ENCODE data around the gene UVRAG. TPM values are rescaled to one million over a fixed set of nuclear protein-coding genes. Genes with fewer than 3 reads are reported as not detected.

Gene UVRAG
- polyA plus RNA-seq, 1 experiment, result 8.2 TPM

- CTCF ChIA-PET, result interaction anchor here (0.6 kb wide), 1 partner anchor 60 kb away, joined by 3 read pairs; no protein-coding TSS in a partner anchor
- Histone ChIP-seq H3K4me3 (ENCODE audit: low read depth, low read length) (no peak overlapping the region), H3K36me3 (ENCODE audit: control insufficient read depth, insufficient read depth, low read length) (peaks cover 2% of the 10 kb centered on the region; the same call in 1 of the 2 replicates), H3K27me3 (ENCODE audit: control insufficient read depth, insufficient read depth, low read length) (no peaks in the 10 kb centered on the region)
- POLR2A ChIA-PET, result no interaction called here
- TF ChIP-seq CTCF (IDR thresholded peaks at IDR 0.05; ENCODE audit: insufficient read depth, low read depth, low read length), result no peak
- DNase-seq (ENCODE audit: low read depth), result no peak
Observed at GRCh38 chr11:76115555-76115954, 300.5 kb downstream of the UVRAG start.

GRCh38 chr11:76119032-76119431 lies 304.0 kb downstream of the UVRAG start:
- POLR2A ChIA-PET, result no interaction called here

GRCh38 chr11:76119779-76120178 lies 304.8 kb downstream of the UVRAG start:
- POLR2A ChIA-PET, result no interaction called here
- no peak overlapping the region for H3K4me3 ChIP-seq (ENCODE audit: low read depth, low read length)
- no peak for TF ChIP-seq CTCF (IDR thresholded peaks at IDR 0.05; ENCODE audit: insufficient read depth, low read depth, low read length)
- H3K36me3 ChIP-seq (ENCODE audit: control insufficient read depth, insufficient read depth, low read length), result peaks cover 2% of the 10 kb centered on the region; the same call in 1 of the 2 replicates
- no peaks in the 10 kb centered on the region for H3K27me3 ChIP-seq (ENCODE audit: control insufficient read depth, insufficient read depth, low read length)
- CTCF ChIA-PET, result interaction anchor here (0.6 to 1.9 kb wide), 2 partner anchors 9 to 1281 kb away, joined by 3 to 5 read pairs; no protein-coding TSS in a partner anchor
- DNase-seq (ENCODE audit: low read depth), result no peak

More at GRCh38 chr11:76119032-76119431, 304.0 kb downstream of the UVRAG start:
- DNase-seq (ENCODE audit: low read depth), result no peak
- Histone ChIP-seq H3K27me3 (ENCODE audit: control insufficient read depth, insufficient read depth, low read length) (no peaks in the 10 kb centered on the region), H3K36me3 (ENCODE audit: control insufficient read depth, insufficient read depth, low read length) (peaks cover 2% of the 10 kb centered on the region; the same call in 1 of the 2 replicates), H3K4me3 (ENCODE audit: low read depth, low read length) (no peak overlapping the region)
- TF ChIP-seq CTCF (IDR thresholded peaks at IDR 0.05; ENCODE audit: insufficient read depth, low read depth, low read length), result no peak
- CTCF ChIA-PET, result interaction anchor here (0.6 to 1.9 kb wide), 3 partner anchors 9 to 1281 kb away, joined by 3 to 5 read pairs (median 3); no protein-coding TSS in a partner anchor

- CTCF ChIA-PET, result interaction anchor here (1.9 kb wide), 1 partner anchor 8 kb away, joined by 5 read pairs; no protein-coding TSS in a partner anchor
- TF ChIP-seq CTCF (IDR thresholded peaks at IDR 0.05; ENCODE audit: insufficient read depth, low read depth, low read length), result no peak
- no peak for DNase-seq (ENCODE audit: low read depth)
- Histone ChIP-seq H3K27me3 (ENCODE audit: control insufficient read depth, insufficient read depth, low read length) (no peaks in the 10 kb centered on the region), H3K4me3 (ENCODE audit: low read depth, low read length) (no peak overlapping the region), H3K36me3 (ENCODE audit: control insufficient read depth, insufficient read depth, low read length) (peaks cover 2% of the 10 kb centered on the region; the same call in 1 of the 2 replicates)
- POLR2A ChIA-PET, result no interaction called here
Observed at GRCh38 chr11:76120513-76121101, 305.6 kb downstream of the UVRAG start.

- ChIA-PET POLR2A (no interaction called here), CTCF (interaction anchor here (1.1 to 1.4 kb wide), 2 partner anchors 10 to 11 kb away, joined by 3 to 5 read pairs; no protein-coding TSS in a partner anchor)
- H3K27me3 ChIP-seq (ENCODE audit: control insufficient read depth, insufficient read depth, low read length), result no peaks in the 10 kb centered on the region
Observed at GRCh38 chr11:76123248-76123647, 308.2 kb downstream of the UVRAG start.

More at GRCh38 chr11:76123248-76123647, 308.2 kb downstream of the UVRAG start:
- H3K4me3 ChIP-seq (ENCODE audit: low read depth, low read length), result no peak overlapping the region
- no peak for TF ChIP-seq CTCF (IDR thresholded peaks at IDR 0.05; ENCODE audit: insufficient read depth, low read depth, low read length)
- no peak for DNase-seq (ENCODE audit: low read depth)
- no peaks in the 10 kb centered on the region for H3K36me3 ChIP-seq (ENCODE audit: control insufficient read depth, insufficient read depth, low read length)

Measured in BJ (cell line).